ENCODE results near the gene RAI1.

DNA sequence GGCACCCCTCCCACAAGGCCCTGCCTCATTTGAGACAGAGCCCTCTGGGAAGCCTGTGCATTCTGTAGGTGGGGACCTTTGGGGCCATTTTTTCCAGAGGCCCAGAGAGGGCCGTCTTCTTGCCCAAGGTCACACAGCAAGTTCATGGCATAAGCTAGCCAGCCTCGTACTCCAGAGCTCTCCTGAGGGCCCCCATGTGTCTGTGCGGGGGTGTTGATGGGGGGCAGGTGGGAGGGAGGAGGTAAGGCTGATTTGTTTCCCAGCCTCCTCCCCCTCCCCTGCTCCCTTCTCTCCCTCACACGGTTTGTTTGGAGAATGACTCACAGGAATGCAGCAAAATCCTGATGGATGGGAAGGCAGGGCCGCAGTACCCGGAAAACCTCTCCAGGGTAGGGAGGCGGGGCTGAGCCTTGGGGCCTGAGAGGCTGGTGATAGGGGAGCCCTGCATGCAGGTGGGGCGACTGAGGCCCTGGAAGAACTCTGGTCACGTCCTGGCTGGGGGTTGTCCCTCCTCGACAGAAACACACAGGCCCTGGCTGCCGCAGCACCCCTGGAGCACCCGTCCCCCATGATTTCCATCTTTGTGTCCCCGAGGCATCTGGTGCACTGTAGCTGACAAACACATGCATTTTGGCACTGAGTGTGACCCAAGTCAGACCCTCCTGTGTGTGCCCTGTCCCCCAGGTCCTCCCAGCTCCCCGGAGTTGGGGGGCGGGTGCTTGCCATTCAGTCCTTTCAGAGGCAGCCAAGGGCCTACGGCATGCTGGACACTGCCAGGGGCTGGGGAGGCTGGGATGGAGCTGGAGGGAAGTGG is 29.7 kb downstream of the RAI1 start:
- TF ChIP-seq CTCF (IDR thresholded peaks at IDR 0.05) (no peak), POLR2A (IDR thresholded peaks at IDR 0.05) (no peak), POLR2AphosphoS5 (IDR thresholded peaks at IDR 0.05) (no peak), EP300 (IDR thresholded peaks at IDR 0.05) (no peak)

Data from suprapubic skin (tissue), 4 donors.